Heart right ventricle (tissue), 16 donors: ENCODE results near the gene MEN1. TPM values are rescaled to one million over a fixed set of nuclear protein-coding genes. Genes with fewer than 3 reads are reported as not detected.

Experiments
- ATAC-seq, 8 donors: fragments of 200-7000 bp; cut with Tn5 transposase; one replicate each; pipeline ENCODE4 v1.9.1; 2020; ENCODE audit warnings: mild to moderate bottlenecking in 8 of 8, moderate library complexity in 8 of 8, moderate number of reproducible peaks in 1 of 8
- DNase-seq, 2 donors: peaks; one replicate each; pipeline ENCODE4 v3.0.0-alpha.2; 2020
- H3K27ac ChIP-seq, 10 donors: fragments of 200-600 bp; sonication (generic) in 2 of 10; one replicate each; pipeline versions ENCODE4 v1.5.0 to v1.8.0; 2020 to 2022; ENCODE audit warnings: mild to moderate bottlenecking in 3 of 10
- H3K27me3 ChIP-seq, 7 donors: fragments of 200-600 bp; one replicate each; pipeline ENCODE4 v1.8.0; 2021 to 2022; ENCODE audit warnings: mild to moderate bottlenecking in 2 of 7
- H3K36me3 ChIP-seq, 9 donors: fragments of 200-600 bp; sonication (generic) in 1 of 9; one replicate each; pipeline versions ENCODE4 v1.5.0 to v1.8.0; 2020 to 2022; ENCODE audit warnings: mild to moderate bottlenecking in 2 of 9
- H3K4me1 ChIP-seq, 9 donors: fragments of 200-600 bp; sonication (generic) in 1 of 9; one replicate each; pipeline versions ENCODE4 v1.5.0 to v1.8.0; 2020 to 2022; ENCODE audit warnings: mild to moderate bottlenecking in 4 of 9
- H3K4me3 ChIP-seq, 10 donors: fragments of 200-600 bp; sonication (generic) in 2 of 10; one replicate each; pipeline versions ENCODE4 v1.5.0 to v1.8.0; 2020 to 2022; ENCODE audit warnings: mild to moderate bottlenecking in 7 of 10, moderate library complexity in 2 of 10
- H3K9me3 ChIP-seq, 11 donors: fragments of 200-600 bp in 10 of 11; sonication (generic) in 2 of 11; one replicate each; pipeline versions ENCODE4 v1.5.0 to v1.8.0; 2013 to 2022; ENCODE audit warnings: mild to moderate bottlenecking in 2 of 11, control low read depth in 1 of 11, moderate library complexity in 1 of 11
- CTCF ChIP-seq, 9 donors: fragments of 200-600 bp; sonication (generic) in 2 of 9; IDR thresholded peaks; one replicate each; pipeline versions ENCODE4 v1.5.0 to v1.8.0; 2021 to 2022; ENCODE audit warnings: antibody characterized with exemption in 9 of 9, mild to moderate bottlenecking in 5 of 9, moderate library complexity in 1 of 9
- WGBS, 2 donors: extraction: QIAGEN DNeasy Blood & Tissue Kit; methylation state at CpG; one replicate each; pipeline ENCODE4 v1.1.7; 2013; ENCODE audit warnings: inconsistent platforms in 1 of 2; 5-methylcytosine and 5-hydroxymethylcytosine counted together
- intact Hi-C, 10 donors: fragments of 100-400 bp; cut with DNase I; formaldehyde crosslinking; loops; one replicate each; pipeline versions ENCODE4 v1.11.1 to v1.14.2; 2022
- polyA plus RNA-seq, 2 donors: library from polyadenylated mRNA; stranded (reverse); fragments of 200-250 nt; gene quantifications; one replicate each; pipeline ENCODE4 v1.2.3, GENCODE V29; 2013
- total RNA-seq, 10 donors: library from RNA; stranded (reverse); fragmentation: NEBNext Ultra II Directional in 3 of 10; extraction: Animal tissue kit (Norgen Biotek cat#: 25700) in 3 of 10; gene quantifications; one replicate each; pipeline versions ENCODE4 v1.2.1 to v1.2.4, GENCODE V29; 2021 to 2023
- donor health status: Arrhythmogenic right ventricular cardiomyopathy.
- donor health status: ischemic (EF 13 %, LVEDD 7.1; RV severe dilation, severe dysfunction).
- donor health status: healthy with polysubstance abuse.
- donor health status: DM: no; HTN: yes; CAD: no.
- donor health status: DM: no; HTN: no; CAD: no.
- donor health status: ischemic (EF 25% LVEDD 6.9; RV normal size, moderate dysfunction).
- donor health status: ischemic (EF 25% LVEDD 5.7; RV mildly dilated, moderate dysfunction).
- donor health status: healthy.
- donor health status: DM: yes; HTN: yes; CAD: no.
- donor health status: Ischemic cardiomyopathy.
- donor health status: ischemic (EF 35%, LVEDD 5.7; RV mildly dilated, moderate dysfunction).
- donor health status: nonischemic (EF 11% LVEDD 7.7; RV severe dilation, severe dysfunction).
- donor health status: DM: yes; HTN: yes; CAD: no.
- donor health status: PGD.
- donor health status: ischemic (EF 29% LVEDD 5.4; RV normal size, mild dysfunction).
- donor health status: nonischemic (EF 23%, LVEDD 6.1; RV moderate dilation, normal function).

Gene MEN1
- total and polyA plus RNA-seq, 12 donors, result 5.8 to 12.5 (median 8.7) TPM

GRCh38 chr11:64777449-64778222 lies 32.7 kb downstream of the MEN1 start:
- WGBS, 2 donors, result 0% methylated on average over 53 to 97 of the region's 98 CpGs
- H3K27me3 ChIP-seq, result no peaks in the 10 kb centered on the region
- ATAC-seq (peak; percentile 12 to 34 (median 30)), DNase-seq (peak; percentile 80 to 87)
- H3K36me3 ChIP-seq, result peaks cover 0 to 49% (median 38%) of the 10 kb centered on the region in 9 donors
- no peak for TF ChIP-seq CTCF (IDR thresholded peaks at IDR 0.05)
- H3K9me3 ChIP-seq, result no peaks in the 10 kb centered on the region
- H3K4me1 ChIP-seq, result peaks cover 20 to 59% (median 53%) of the 10 kb centered on the region in 9 donors
- peak overlapping the region; percentile 65 to 99 (median 89) for H3K4me3 ChIP-seq
- H3K27ac ChIP-seq, result peak overlapping the region; percentile 98 to 100 (median 100)
- intact Hi-C loops, result loop anchor here in 2 of 10 donors (1.0 to 10.0 kb wide), 4 partner anchors 13 to 337 kb away; partner anchors contain the start of genes MAP4K2 (in 1 of the 2), RASGRP2 (in 1 of the 2), TM7SF2 (in 1 of the 2) and ZNHIT2 (in 1 of the 2)

- Histone ChIP-seq H3K27me3 (no peaks in the 10 kb centered on the region), H3K36me3 (peaks cover 0 to 52% (median 42%) of the 10 kb centered on the region in 9 donors), H3K4me1 (peaks cover 20 to 66% (median 61%) of the 10 kb centered on the region in 9 donors), H3K27ac (peak overlapping the region in 7 of 10 donors; percentile 23 to 100 (median 73)), H3K9me3 (no peaks in the 10 kb centered on the region), H3K4me3 (peak overlapping the region; percentile 59 to 99 (median 78))
- DNase-seq, result no peak
- ATAC-seq, result no peak
- intact Hi-C loops, result loop anchor here in 1 of 10 donors (1.0 to 10.0 kb wide), 3 partner anchors 13 to 338 kb away; partner anchors contain the start of genes RASGRP2, TM7SF2 and ZNHIT2
- no peak for TF ChIP-seq CTCF (IDR thresholded peaks at IDR 0.05)
- WGBS, 2 donors, result 7 to 15% methylated on average over 3 of the region's 3 CpGs
These were observed 33.5 kb downstream of the MEN1 start for GRCh38 chr11:64776875-64777274.

- no peak for ATAC-seq
- TF ChIP-seq CTCF (IDR thresholded peaks at IDR 0.05), result no peak
- peaks cover 20 to 70% (median 65%) of the 10 kb centered on the region in 9 donors for H3K4me1 ChIP-seq
- H3K4me3 ChIP-seq, result peak overlapping the region in 9 of 10 donors; percentile 59 to 99 (median 87)
- WGBS, 2 donors, result 41 to 47% methylated on average over 6 of the region's 6 CpGs
- no peaks in the 10 kb centered on the region for H3K9me3 ChIP-seq
- peak overlapping the region in 2 of 10 donors; percentile 44 to 73 for H3K27ac ChIP-seq
- intact Hi-C loops, result loop anchor here in 1 of 10 donors (5.0 to 10.0 kb wide), 2 partner anchors 34 to 338 kb away; partner anchors contain the start of genes RASGRP2, TM7SF2 and ZNHIT2
- no peak for DNase-seq
- no peaks in the 10 kb centered on the region for H3K27me3 ChIP-seq
- peaks cover 0 to 56% (median 46%) of the 10 kb centered on the region in 9 donors for H3K36me3 ChIP-seq
These were observed 33.9 kb downstream of the MEN1 start for GRCh38 chr11:64776425-64776824.

- Histone ChIP-seq H3K4me3 (no peak overlapping the region), H3K27me3 (no peaks in the 10 kb centered on the region), H3K36me3 (peaks cover 0 to 79% (median 69%) of the 10 kb centered on the region in 9 donors), H3K4me1 (peaks cover 20 to 69% (median 60%) of the 10 kb centered on the region in 9 donors), H3K27ac (peak overlapping the region in 1 of 10 donors; percentile 1), H3K9me3 (no peaks in the 10 kb centered on the region)
- ATAC-seq, result no peak
- no peak for DNase-seq
- intact Hi-C loops, result loop anchor here in 1 of 10 donors (10.0 kb wide), 1 partner anchor 341 kb away; the partner anchor contains the start of genes TM7SF2 and ZNHIT2
- TF ChIP-seq CTCF (IDR thresholded peaks at IDR 0.05), result no peak
- 63 to 68% methylated on average over 5 of the region's 5 CpGs for WGBS, 2 donors
These were observed 36.2 kb downstream of the MEN1 start for GRCh38 chr11:64774144-64774543.
